B cell (primary cell): Measurements from ENCODE around the gene IGF1. TPM values are rescaled to one million over a fixed set of nuclear protein-coding genes. Genes with fewer than 3 reads are reported as not detected.

Experiments used
- ATAC-seq: fragments of 200-7000 bp; cut with Tn5 transposase; one replicate; pipeline ENCODE4 v1.10.0; 2021; ENCODE audit warnings: low read depth, mild to moderate bottlenecking, moderate number of reproducible peaks, moderate library complexity
- CTCF ChIA-PET: fragments of 350-600 bp; sonication (Branson Sonifier 250); formaldehyde crosslinking; loops from one replicate; lab custom pipeline; 2021; ENCODE audit warnings: antibody characterized with exemption, inconsistent platforms; lab: Charles Lee
- POLR2A ChIA-PET: fragments of 350-600 bp; sonication (Branson Sonifier 250); formaldehyde crosslinking; loops from one replicate; lab custom pipeline; 2021; ENCODE audit warnings: antibody characterized with exemption; lab: Charles Lee
- DNase-seq: peaks from one replicate; pipeline ENCODE4 v3.0.0; 2013
- H2AFZ ChIP-seq: 2 replicates; pipeline ENCODE4 v1.6.1; 2012; ENCODE audit warnings: mild to moderate bottlenecking, low read depth, low read length; ENCODE audit not compliant: insufficient read depth, poor library complexity, severe bottlenecking
- H3K27ac ChIP-seq, 2 donors: 1 replicate in 1 of 2; 2 replicates in 1 of 2; pipeline ENCODE4 v1.5.1; 2012 to 2013; ENCODE audit warnings: low read length in 2 of 2, mild to moderate bottlenecking in 2 of 2, moderate library complexity in 1 of 2
- H3K27me3 ChIP-seq, 4 experiments: fragments of 200-600 bp in 1 of 4; sonication (generic) in 1 of 4; replicated peaks in 1 of 4; 1 replicate in 2 of 4; 2 replicates in 2 of 4; pipeline versions ENCODE4 v1.6.1 to v1.7.0; 2013 to 2016; ENCODE audit warnings: low read length in 3 of 4, mild to moderate bottlenecking in 2 of 4, mixed read lengths in 1 of 4, moderate library complexity in 1 of 4; ENCODE audit not compliant: insufficient read depth in 4 of 4, control insufficient read depth in 3 of 4; ENCODE audit errors: control extremely low read depth in 1 of 4
- H3K36me3 ChIP-seq, 2 experiments: replicated peaks in 1 of 2; 1 replicate in 1 of 2; 2 replicates in 1 of 2; pipeline versions ENCODE4 v1.6.1 to v1.7.1; 2013; ENCODE audit warnings: low read length in 1 of 2; ENCODE audit not compliant: insufficient read depth in 2 of 2, control insufficient read depth in 1 of 2; ENCODE audit errors: control extremely low read depth in 1 of 2, extremely low read depth in 1 of 2
- H3K4me1 ChIP-seq, 2 donors: fragments of 200-600 bp in 1 of 2; sonication (generic) in 1 of 2; 1 replicate in 1 of 2; 2 replicates in 1 of 2; pipeline versions ENCODE4 v1.5.1 to v1.6.1; 2013 to 2017; ENCODE audit warnings: low read length in 2 of 2; ENCODE audit not compliant: control insufficient read depth in 2 of 2, insufficient read depth in 2 of 2
- H3K4me2 ChIP-seq: replicated peaks from 2 replicates; pipeline ENCODE3; 2012; ENCODE audit warnings: mild to moderate bottlenecking, low read depth, low read length; ENCODE audit not compliant: poor library complexity, severe bottlenecking
- H3K4me3 ChIP-seq, 5 experiments: fragments of 200-600 bp in 1 of 5; sonication (generic) in 1 of 5; 1 replicate in 3 of 5; 2 replicates in 2 of 5; pipeline versions ENCODE4 v1.5.1 to v1.7.0; 2011 to 2016; ENCODE audit warnings: low read length in 4 of 5, mild to moderate bottlenecking in 4 of 5, low read depth in 2 of 5, control low read depth in 1 of 5, moderate library complexity in 1 of 5; ENCODE audit not compliant: insufficient read depth in 1 of 5; ENCODE audit errors: control extremely low read depth in 1 of 5, extremely low read depth in 1 of 5
- H3K79me2 ChIP-seq: fragments of 200-600 bp; sonication (generic); one replicate; pipeline ENCODE4 v1.6.0; 2016; ENCODE audit warnings: low read length; ENCODE audit not compliant: control insufficient read depth, insufficient read depth
- H3K9ac ChIP-seq: fragments of 200-600 bp; sonication (generic); 2 replicates; pipeline ENCODE4 v1.6.1; 2017; ENCODE audit warnings: mild to moderate bottlenecking, low read length, moderate library complexity
- H3K9me3 ChIP-seq, 3 donors: one replicate each; pipeline versions ENCODE4 v1.6.1 to v1.7.1; 2013; ENCODE audit warnings: low read length in 2 of 3; ENCODE audit not compliant: control insufficient read depth in 2 of 3, insufficient read depth in 1 of 3; ENCODE audit errors: control extremely low read depth in 1 of 3
- H4K20me1 ChIP-seq: 2 replicates; pipeline ENCODE4 v1.6.0; 2012; ENCODE audit warnings: mild to moderate bottlenecking, low read length; ENCODE audit not compliant: insufficient read depth, control insufficient read depth, poor library complexity, severe bottlenecking
- H3K27ac Mint-ChIP-seq: one replicate; pipeline ENCODE4 v1.8.0; 2021; ENCODE audit warnings: mixed read lengths
- H3K27me3 Mint-ChIP-seq: one replicate; pipeline ENCODE4 v1.8.0; 2021; ENCODE audit warnings: mixed read lengths
- H3K4me1 Mint-ChIP-seq: one replicate; pipeline ENCODE4 v1.8.0; 2021; ENCODE audit warnings: mixed read lengths
- H3K4me3 Mint-ChIP-seq: one replicate; pipeline ENCODE4 v1.8.0; 2021; ENCODE audit warnings: mixed read lengths
- H3K9me3 Mint-ChIP-seq: one replicate; pipeline ENCODE4 v1.8.0; 2022; ENCODE audit warnings: mixed read lengths; ENCODE audit not compliant: insufficient read depth
- EZH2 ChIP-seq: IDR thresholded peaks from 2 replicates; pipeline ENCODE4 v1.6.1; 2012; ENCODE audit warnings: borderline replicate concordance, low read depth, mild to moderate bottlenecking, moderate library complexity, low read length; ENCODE audit not compliant: insufficient read depth, poor library complexity, severe bottlenecking
- WGBS: methylation state at CpG from one replicate; pipeline ENCODE4 v1.1.5; 2013; ENCODE audit warnings: missing lambda C conversion rate; ENCODE audit not compliant: insufficient coverage; 5-methylcytosine and 5-hydroxymethylcytosine counted together
- intact Hi-C: fragments of 100-400 bp; cut with micrococcal nuclease; formaldehyde crosslinking; loops from one replicate; pipeline ENCODE4 v1.10.0; 2022
- polyA plus RNA-seq: library from polyadenylated mRNA; depleted of rRNA; stranded (reverse); fragments of >200 nt; gene quantifications from 2 replicates; pipeline ENCODE4 v1.2.3, GENCODE V29; 2012
- total RNA-seq, 2 donors: library from RNA; stranded (reverse); fragments of 120-200 nt in 1 of 2; gene quantifications; 1 replicate in 1 of 2; 2 replicates in 1 of 2; pipeline versions ENCODE4 v1.2.3 to v1.2.4, GENCODE V29; 2013 to 2022
- TF ChIP-seq, protein P1 (sequence below): fragments of 200-600 bp; IDR thresholded peaks from one replicate; pipeline ENCODE4 v1.8.0; 2022; ENCODE audit warnings: antibody characterized with exemption, mild to moderate bottlenecking

Gene IGF1
- total and polyA plus RNA-seq, 2 donors (not counting 1 experiment from before 2014, with no cell fraction given) = 0.21 TPM; not detected in 1

DNA sequence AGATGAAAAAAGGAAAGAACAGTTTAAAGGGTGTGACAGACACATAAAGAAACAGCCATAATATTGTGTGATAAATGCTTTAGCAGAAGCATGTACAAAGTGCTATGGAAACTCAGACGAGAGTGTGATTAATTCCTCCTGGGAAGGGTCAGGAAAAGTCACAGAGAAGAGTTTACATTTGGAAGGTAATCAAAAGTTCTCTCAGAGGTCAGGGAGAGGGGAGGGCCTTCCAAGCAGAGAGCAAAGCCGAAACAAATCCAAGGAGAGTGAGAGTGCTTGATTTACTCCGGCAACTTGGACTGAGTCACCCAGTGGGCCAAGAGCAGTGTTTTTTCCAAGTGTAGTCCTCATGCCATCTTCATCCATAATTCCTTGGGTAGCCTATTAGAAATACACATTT lies 108.3 kb downstream of the IGF1 start:
- 50% methylated on average over 1 of the region's 3 CpGs for WGBS
- intact Hi-C loops = no loop called here
- Histone ChIP-seq H3K4me1 (no peaks in the 10 kb centered on the region), H4K20me1 (no peaks in the 10 kb centered on the region), H3K4me2 (no peak overlapping the region), H2AFZ (no peak overlapping the region), H3K27ac (no peak overlapping the region), H3K36me3 (no peaks in the 10 kb centered on the region), H3K27me3 (no peaks in the 10 kb centered on the region), H3K9me3 (peaks cover 0 to 7% (median 0%) of the 10 kb centered on the region in 3 donors), H3K79me2 (no peaks in the 10 kb centered on the region), H3K9ac (no peak overlapping the region), H3K4me3 (no peak overlapping the region)
- ATAC-seq (no peak), DNase-seq (no peak)
- Mint-ChIP-seq H3K27ac (no peak overlapping the region), H3K9me3 (no peaks in the 10 kb centered on the region), H3K27me3 (peaks cover 3% of the 10 kb centered on the region), H3K4me3 (no peak overlapping the region), H3K4me1 (no peaks in the 10 kb centered on the region)
- TF ChIP-seq, protein P1, sequence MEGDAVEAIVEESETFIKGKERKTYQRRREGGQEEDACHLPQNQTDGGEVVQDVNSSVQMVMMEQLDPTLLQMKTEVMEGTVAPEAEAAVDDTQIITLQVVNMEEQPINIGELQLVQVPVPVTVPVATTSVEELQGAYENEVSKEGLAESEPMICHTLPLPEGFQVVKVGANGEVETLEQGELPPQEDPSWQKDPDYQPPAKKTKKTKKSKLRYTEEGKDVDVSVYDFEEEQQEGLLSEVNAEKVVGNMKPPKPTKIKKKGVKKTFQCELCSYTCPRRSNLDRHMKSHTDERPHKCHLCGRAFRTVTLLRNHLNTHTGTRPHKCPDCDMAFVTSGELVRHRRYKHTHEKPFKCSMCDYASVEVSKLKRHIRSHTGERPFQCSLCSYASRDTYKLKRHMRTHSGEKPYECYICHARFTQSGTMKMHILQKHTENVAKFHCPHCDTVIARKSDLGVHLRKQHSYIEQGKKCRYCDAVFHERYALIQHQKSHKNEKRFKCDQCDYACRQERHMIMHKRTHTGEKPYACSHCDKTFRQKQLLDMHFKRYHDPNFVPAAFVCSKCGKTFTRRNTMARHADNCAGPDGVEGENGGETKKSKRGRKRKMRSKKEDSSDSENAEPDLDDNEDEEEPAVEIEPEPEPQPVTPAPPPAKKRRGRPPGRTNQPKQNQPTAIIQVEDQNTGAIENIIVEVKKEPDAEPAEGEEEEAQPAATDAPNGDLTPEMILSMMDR = no peak
- TF ChIP-seq EZH2 = no peak
- CTCF ChIA-PET = no interaction called here
- POLR2A ChIA-PET = no interaction called here

GRCh38 chr12:102371165-102371564 lies 109.2 kb downstream of the IGF1 start:
- H2AFZ ChIP-seq = no peak overlapping the region
- POLR2A ChIA-PET = no interaction called here

More at GRCh38 chr12:102371165-102371564, 109.2 kb downstream of the IGF1 start:
- Histone ChIP-seq H3K9ac (no peak overlapping the region), H3K27ac (no peak overlapping the region), H3K9me3 (peaks cover 0 to 7% (median 0%) of the 10 kb centered on the region in 3 donors), H3K4me1 (no peaks in the 10 kb centered on the region), H3K79me2 (no peaks in the 10 kb centered on the region), H3K4me3 (no peak overlapping the region), H3K36me3 (no peaks in the 10 kb centered on the region), H3K27me3 (no peaks in the 10 kb centered on the region), H3K4me2 (no peak overlapping the region), H4K20me1 (no peaks in the 10 kb centered on the region)
- no peaks in the 10 kb centered on the region for H3K4me1 Mint-ChIP-seq
- H3K27me3 Mint-ChIP-seq = peaks cover 3% of the 10 kb centered on the region
- CTCF ChIA-PET = no interaction called here
- intact Hi-C loops = no loop called here
- DNase-seq (no peak), ATAC-seq (no peak)
- no peaks in the 10 kb centered on the region for H3K9me3 Mint-ChIP-seq
- no CpG with 5 or more reads among the region's 2 CpGs for WGBS
- no peak overlapping the region for H3K27ac Mint-ChIP-seq
- no peak overlapping the region for H3K4me3 Mint-ChIP-seq
- TF ChIP-seq EZH2 = no peak
